Measurements from ENCODE around the gene NNT. TPM values are rescaled to one million over a fixed set of nuclear protein-coding genes. Genes with fewer than 3 reads are reported as not detected.

The NNT gene
- total and polyA plus RNA-seq, 10 of the 15 experiments (the other 5 are each of a cell fraction or from before 2014, with no cell fraction given), result 20.8 to 73.1 (median 51.9) TPM

DNA sequence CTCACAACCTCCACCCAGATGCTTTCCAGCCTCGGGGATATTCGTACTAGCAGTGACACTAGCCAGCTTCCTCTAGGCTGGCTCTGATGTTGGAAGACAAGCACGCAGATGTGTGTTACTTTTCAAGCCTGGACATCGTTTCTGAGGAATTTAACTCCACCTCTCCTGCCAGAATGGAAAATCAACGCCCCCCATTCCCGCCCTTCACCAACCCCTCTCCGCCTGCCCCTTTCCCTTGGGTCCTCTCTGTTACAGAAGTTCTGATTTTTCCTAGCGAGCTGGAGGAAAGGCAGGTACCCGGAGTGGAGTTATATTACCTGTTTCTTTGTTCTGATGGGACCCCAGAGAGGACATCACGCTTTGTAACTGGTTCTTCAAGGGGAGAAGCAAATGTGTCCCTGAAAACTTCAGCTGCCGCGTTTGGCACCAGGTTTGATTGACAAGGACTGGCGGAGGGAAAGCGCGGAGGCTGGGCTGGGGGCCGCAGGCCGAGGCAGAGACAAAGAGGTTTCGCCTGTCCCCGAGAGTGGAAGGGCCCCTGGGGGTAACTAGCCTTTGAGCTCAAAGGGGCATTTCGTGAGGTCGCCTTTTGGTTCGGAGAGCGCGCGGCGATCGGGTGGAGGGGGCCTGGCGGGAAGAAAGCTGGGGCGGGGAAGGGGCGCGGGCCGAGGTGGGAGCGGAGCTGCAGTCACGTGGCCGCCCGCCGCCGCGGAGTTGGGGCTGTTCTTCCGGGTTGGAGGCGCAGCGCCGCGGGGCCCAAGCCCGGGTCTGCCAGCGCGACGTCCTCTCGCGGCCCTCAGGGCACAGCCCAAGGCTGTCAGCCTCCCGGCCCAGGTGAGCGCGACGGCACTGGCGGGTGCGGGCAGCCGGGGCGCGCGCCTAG is at the start of gene NNT (continued):
- TF ChIP-seq, protein P1, sequence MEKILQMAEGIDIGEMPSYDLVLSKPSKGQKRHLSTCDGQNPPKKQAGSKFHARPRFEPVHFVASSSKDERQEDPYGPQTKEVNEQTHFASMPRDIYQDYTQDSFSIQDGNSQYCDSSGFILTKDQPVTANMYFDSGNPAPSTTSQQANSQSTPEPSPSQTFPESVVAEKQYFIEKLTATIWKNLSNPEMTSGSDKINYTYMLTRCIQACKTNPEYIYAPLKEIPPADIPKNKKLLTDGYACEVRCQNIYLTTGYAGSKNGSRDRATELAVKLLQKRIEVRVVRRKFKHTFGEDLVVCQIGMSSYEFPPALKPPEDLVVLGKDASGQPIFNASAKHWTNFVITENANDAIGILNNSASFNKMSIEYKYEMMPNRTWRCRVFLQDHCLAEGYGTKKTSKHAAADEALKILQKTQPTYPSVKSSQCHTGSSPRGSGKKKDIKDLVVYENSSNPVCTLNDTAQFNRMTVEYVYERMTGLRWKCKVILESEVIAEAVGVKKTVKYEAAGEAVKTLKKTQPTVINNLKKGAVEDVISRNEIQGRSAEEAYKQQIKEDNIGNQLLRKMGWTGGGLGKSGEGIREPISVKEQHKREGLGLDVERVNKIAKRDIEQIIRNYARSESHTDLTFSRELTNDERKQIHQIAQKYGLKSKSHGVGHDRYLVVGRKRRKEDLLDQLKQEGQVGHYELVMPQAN (conservative IDR thresholded peaks at IDR 0.05), result peak; percentile 93
- 0 out of 2 replicates have a peak, but pooled peaks have one; percentile 44 for TF ChIP-seq SMAD5 (IDR thresholded peaks at IDR 0.05; ENCODE audit: low read depth)
- TF ChIP-seq IKZF1 (conservative IDR thresholded peaks at IDR 0.05), result peak; percentile 52
- TF ChIP-seq DPF2 (IDR thresholded peaks at IDR 0.05), result 0 out of 2 replicates have a peak, but pooled peaks have one; percentile 22
- TF ChIP-seq, protein P2, sequence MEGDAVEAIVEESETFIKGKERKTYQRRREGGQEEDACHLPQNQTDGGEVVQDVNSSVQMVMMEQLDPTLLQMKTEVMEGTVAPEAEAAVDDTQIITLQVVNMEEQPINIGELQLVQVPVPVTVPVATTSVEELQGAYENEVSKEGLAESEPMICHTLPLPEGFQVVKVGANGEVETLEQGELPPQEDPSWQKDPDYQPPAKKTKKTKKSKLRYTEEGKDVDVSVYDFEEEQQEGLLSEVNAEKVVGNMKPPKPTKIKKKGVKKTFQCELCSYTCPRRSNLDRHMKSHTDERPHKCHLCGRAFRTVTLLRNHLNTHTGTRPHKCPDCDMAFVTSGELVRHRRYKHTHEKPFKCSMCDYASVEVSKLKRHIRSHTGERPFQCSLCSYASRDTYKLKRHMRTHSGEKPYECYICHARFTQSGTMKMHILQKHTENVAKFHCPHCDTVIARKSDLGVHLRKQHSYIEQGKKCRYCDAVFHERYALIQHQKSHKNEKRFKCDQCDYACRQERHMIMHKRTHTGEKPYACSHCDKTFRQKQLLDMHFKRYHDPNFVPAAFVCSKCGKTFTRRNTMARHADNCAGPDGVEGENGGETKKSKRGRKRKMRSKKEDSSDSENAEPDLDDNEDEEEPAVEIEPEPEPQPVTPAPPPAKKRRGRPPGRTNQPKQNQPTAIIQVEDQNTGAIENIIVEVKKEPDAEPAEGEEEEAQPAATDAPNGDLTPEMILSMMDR (IDR thresholded peaks at IDR 0.05 in 2 of 3, conservative IDR thresholded peaks at IDR 0.05 in 1 of 3; ENCODE audit: control insufficient read depth in 2 of 3, extremely low read depth in 1 of 3, insufficient read depth in 1 of 3, low read depth in 3 of 3, low read length in 3 of 3), result no peak
- TF ChIP-seq SMARCA5 (IDR thresholded peaks at IDR 0.05), result peak; percentile 64; the same call in 1 of the 2 replicates
- TF ChIP-seq SIN3A (IDR thresholded peaks at IDR 0.05; ENCODE audit: low read depth, low read length), result peak; percentile 45; the same call in 1 of the 2 replicates
- TF ChIP-seq POLR2AphosphoS5 (IDR thresholded peaks at IDR 0.05; ENCODE audit: low read length), result peak; percentile 59; the same call in 1 of the 2 replicates
- peak; percentile 83 for TF ChIP-seq NR2C1 (IDR thresholded peaks at IDR 0.05)
- TF ChIP-seq MTA3 (IDR thresholded peaks at IDR 0.05; ENCODE audit: borderline replicate concordance, low read length), result no peak
- TF ChIP-seq, protein P3, sequence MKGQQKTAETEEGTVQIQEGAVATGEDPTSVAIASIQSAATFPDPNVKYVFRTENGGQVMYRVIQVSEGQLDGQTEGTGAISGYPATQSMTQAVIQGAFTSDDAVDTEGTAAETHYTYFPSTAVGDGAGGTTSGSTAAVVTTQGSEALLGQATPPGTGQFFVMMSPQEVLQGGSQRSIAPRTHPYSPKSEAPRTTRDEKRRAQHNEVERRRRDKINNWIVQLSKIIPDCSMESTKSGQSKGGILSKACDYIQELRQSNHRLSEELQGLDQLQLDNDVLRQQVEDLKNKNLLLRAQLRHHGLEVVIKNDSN (IDR thresholded peaks at IDR 0.05; ENCODE audit: borderline replicate concordance, extremely low read length, insufficient read depth, low read depth, low read length), result peak; percentile 90

Measured in GM12878 (cell line).